Body of pancreas (tissue), 4 donors: Measurements from ENCODE around the gene WWOX.

Experiments used
- POLR2A ChIP-seq, 3 donors: fragments of 450-650 bp; IDR thresholded peaks; one replicate each; pipeline ENCODE4 v1.6.1; 2016; ENCODE audit warnings: antibody characterized with exemption in 3 of 3, mild to moderate bottlenecking in 2 of 3
- TF ChIP-seq, protein P1 (sequence below), 7 experiments: fragments of 450-650 bp in 4 of 7; fragments of 200-600 bp in 3 of 7; sonication (generic) in 3 of 7; IDR thresholded peaks; one replicate each; pipeline ENCODE4 v1.5.1; 2016 to 2019; ENCODE audit warnings: antibody characterized with exemption in 7 of 7

DNA sequence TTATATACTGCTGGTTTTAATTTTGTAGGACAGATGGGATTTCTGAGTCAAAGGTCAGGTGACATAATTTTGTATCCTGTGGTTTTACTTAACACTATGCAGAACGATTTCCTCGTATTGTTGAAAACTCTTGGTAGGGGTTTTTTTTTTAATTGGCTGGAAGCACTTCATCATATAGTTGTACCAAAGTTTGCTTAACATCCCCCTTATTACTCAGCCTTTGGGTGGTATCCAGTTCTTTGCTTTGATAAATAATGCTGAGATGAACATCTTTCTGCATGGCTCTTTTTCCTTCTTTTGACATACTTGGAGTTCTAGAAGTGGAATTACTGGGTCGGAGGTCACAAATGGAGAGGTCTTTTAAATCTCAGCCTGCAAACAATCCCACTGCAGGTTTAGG, 1082.0 kb downstream of the WWOX start:
- no peak for TF ChIP-seq POLR2A (IDR thresholded peaks at IDR 0.05)
- TF ChIP-seq, protein P1, sequence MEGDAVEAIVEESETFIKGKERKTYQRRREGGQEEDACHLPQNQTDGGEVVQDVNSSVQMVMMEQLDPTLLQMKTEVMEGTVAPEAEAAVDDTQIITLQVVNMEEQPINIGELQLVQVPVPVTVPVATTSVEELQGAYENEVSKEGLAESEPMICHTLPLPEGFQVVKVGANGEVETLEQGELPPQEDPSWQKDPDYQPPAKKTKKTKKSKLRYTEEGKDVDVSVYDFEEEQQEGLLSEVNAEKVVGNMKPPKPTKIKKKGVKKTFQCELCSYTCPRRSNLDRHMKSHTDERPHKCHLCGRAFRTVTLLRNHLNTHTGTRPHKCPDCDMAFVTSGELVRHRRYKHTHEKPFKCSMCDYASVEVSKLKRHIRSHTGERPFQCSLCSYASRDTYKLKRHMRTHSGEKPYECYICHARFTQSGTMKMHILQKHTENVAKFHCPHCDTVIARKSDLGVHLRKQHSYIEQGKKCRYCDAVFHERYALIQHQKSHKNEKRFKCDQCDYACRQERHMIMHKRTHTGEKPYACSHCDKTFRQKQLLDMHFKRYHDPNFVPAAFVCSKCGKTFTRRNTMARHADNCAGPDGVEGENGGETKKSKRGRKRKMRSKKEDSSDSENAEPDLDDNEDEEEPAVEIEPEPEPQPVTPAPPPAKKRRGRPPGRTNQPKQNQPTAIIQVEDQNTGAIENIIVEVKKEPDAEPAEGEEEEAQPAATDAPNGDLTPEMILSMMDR (IDR thresholded peaks at IDR 0.05) = no peak
